Uterus (tissue), 2 donors: ENCODE results near the gene TECPR1.

Source experiments
- POLR2A ChIP-seq, 2 donors: fragments of 450-650 bp; IDR thresholded peaks; one replicate each; pipeline ENCODE4 v1.6.1; 2016; ENCODE audit warnings: antibody characterized with exemption in 2 of 2, mild to moderate bottlenecking in 1 of 2, moderate library complexity in 1 of 2
- TF ChIP-seq, protein P1 (sequence below), 4 experiments: fragments of 200-600 bp in 2 of 4; fragments of 450-650 bp in 2 of 4; sonication (generic) in 2 of 4; IDR thresholded peaks; one replicate each; pipeline ENCODE4 v1.5.1; 2016 to 2019; ENCODE audit warnings: antibody characterized with exemption in 4 of 4, mild to moderate bottlenecking in 2 of 4, moderate library complexity in 1 of 4

DNA sequence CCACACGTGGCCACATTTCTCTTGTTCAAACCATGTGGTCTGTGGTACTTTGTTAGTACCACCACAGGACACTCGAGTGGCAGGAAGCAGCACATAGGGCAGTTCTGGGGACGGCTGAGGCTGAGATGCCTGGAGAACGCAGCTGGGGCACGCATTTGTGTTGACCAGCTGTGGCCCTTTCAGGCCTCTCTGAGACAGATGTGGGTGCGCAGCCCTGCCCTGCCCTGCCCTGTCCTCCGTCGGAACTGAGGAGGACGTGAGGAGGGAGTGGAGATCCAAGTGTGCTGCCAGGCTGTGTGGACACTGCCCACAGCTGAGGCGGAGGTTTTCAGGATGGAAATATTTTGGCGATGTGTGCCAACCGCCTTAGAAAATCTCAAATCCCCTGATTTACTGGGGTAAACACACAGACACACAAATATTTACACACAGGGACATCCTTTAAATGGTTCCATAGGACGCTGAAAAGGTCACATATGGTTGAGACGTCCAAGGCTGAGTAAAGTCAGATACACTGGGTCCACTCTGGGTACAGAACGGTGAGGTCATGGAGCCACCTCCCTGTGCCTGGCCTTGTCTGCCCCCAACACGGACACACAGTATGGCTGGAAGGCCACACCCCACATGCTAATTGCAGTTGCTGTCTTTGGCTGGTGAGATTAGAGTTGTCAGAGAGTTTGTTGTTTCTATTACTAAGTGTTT is 26.0 kb downstream of the TECPR1 start:
- TF ChIP-seq, protein P1, sequence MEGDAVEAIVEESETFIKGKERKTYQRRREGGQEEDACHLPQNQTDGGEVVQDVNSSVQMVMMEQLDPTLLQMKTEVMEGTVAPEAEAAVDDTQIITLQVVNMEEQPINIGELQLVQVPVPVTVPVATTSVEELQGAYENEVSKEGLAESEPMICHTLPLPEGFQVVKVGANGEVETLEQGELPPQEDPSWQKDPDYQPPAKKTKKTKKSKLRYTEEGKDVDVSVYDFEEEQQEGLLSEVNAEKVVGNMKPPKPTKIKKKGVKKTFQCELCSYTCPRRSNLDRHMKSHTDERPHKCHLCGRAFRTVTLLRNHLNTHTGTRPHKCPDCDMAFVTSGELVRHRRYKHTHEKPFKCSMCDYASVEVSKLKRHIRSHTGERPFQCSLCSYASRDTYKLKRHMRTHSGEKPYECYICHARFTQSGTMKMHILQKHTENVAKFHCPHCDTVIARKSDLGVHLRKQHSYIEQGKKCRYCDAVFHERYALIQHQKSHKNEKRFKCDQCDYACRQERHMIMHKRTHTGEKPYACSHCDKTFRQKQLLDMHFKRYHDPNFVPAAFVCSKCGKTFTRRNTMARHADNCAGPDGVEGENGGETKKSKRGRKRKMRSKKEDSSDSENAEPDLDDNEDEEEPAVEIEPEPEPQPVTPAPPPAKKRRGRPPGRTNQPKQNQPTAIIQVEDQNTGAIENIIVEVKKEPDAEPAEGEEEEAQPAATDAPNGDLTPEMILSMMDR (IDR thresholded peaks at IDR 0.05), result no peak
- TF ChIP-seq POLR2A (IDR thresholded peaks at IDR 0.05), result no peak
